SK-N-SH (cell line): ENCODE measurements around the gene CCDC89. TPM values are rescaled to one million over a fixed set of nuclear protein-coding genes. Genes with fewer than 3 reads are reported as not detected.

Source experiments
- CTCF ChIA-PET: fragments of 300-600, 350-600 bp; formaldehyde crosslinking; extraction: SDS; loops from one replicate; lab custom pipeline; 2021; lab: Yijun Ruan, JAX
- POLR2A ChIA-PET: fragments of 350-600 bp; sonication (Branson Sonifier 250); formaldehyde crosslinking; extraction: SDS; loops from one replicate; lab custom pipeline; 2020; ENCODE audit warnings: antibody characterized with exemption, inconsistent platforms; lab: Yijun Ruan, JAX
- DNase-seq: peaks from one replicate; pipeline ENCODE4 v3.0.0; 2012
- H2AFZ ChIP-seq: fragments of 200-600 bp; sonication (generic); 2 replicates; pipeline ENCODE4 v1.8.1; 2016; ENCODE audit warnings: antibody characterized with exemption, mild to moderate bottlenecking, low read depth
- H3F3A ChIP-seq: fragments of 200-600 bp; sonication (generic); replicated peaks from 2 replicates; pipeline ENCODE3; 2016; ENCODE audit warnings: antibody characterized with exemption, mild to moderate bottlenecking; ENCODE audit not compliant: insufficient read depth
- H3K27ac ChIP-seq, 2 experiments: fragments of 200-500 bp in 1 of 2; fragments of 200-600 bp in 1 of 2; sonication (Bioruptor generic) in 1 of 2; sonication (generic), shearing (Covaris generic) in 1 of 2; 2 replicates each; pipeline versions ENCODE4 v1.5.1 to v1.6.1; 2014 to 2016; ENCODE audit warnings: low read depth in 2 of 2, inconsistent platforms in 1 of 2, low read length in 1 of 2, mild to moderate bottlenecking in 1 of 2, mixed read lengths in 1 of 2
- H3K27me3 ChIP-seq: fragments of 200-600 bp; sonication (generic), shearing (Covaris generic); 2 replicates; pipeline ENCODE4 v1.6.1; 2016; ENCODE audit warnings: mixed run types; ENCODE audit not compliant: insufficient read depth
- H3K36me3 ChIP-seq, 2 experiments: fragments of 200-500 bp in 1 of 2; fragments of 200-600 bp in 1 of 2; sonication (Bioruptor generic) in 1 of 2; sonication (generic) in 1 of 2; replicated peaks in 1 of 2; 2 replicates each; pipeline versions ENCODE3 to v1.5.1; 2014 to 2016; ENCODE audit warnings: low read length in 1 of 2, mild to moderate bottlenecking in 1 of 2; ENCODE audit not compliant: insufficient read depth in 2 of 2, control insufficient read depth in 1 of 2
- H3K4me1 ChIP-seq, 2 experiments: fragments of 200-500 bp in 1 of 2; fragments of 200-600 bp in 1 of 2; sonication (Bioruptor generic) in 1 of 2; sonication (generic), shearing (Covaris generic) in 1 of 2; 2 replicates each; pipeline versions ENCODE4 v1.5.1 to v1.6.1; 2014 to 2016; ENCODE audit warnings: low read depth in 1 of 2, low read length in 1 of 2, mixed run types in 1 of 2; ENCODE audit not compliant: insufficient read depth in 2 of 2, control insufficient read depth in 1 of 2
- H3K4me2 ChIP-seq: fragments of 200-600 bp; sonication (generic), shearing (Covaris generic); 2 replicates; pipeline ENCODE4 v1.6.1; 2017; ENCODE audit warnings: mixed run types
- H3K4me3 ChIP-seq, 2 experiments: fragments of 200-500 bp in 1 of 2; fragments of 200-600 bp in 1 of 2; sonication (Bioruptor generic) in 1 of 2; sonication (generic), shearing (Covaris generic) in 1 of 2; 2 replicates each; pipeline versions ENCODE4 v1.5.1 to v1.8.1; 2014 to 2016; ENCODE audit warnings: low read depth in 2 of 2, inconsistent platforms in 1 of 2, low read length in 1 of 2, mild to moderate bottlenecking in 1 of 2, mixed read lengths in 1 of 2, moderate library complexity in 1 of 2
- H3K79me2 ChIP-seq: fragments of 200-600 bp; sonication (generic); 2 replicates; pipeline ENCODE4 v1.8.1; 2017; ENCODE audit warnings: mild to moderate bottlenecking; ENCODE audit not compliant: insufficient read depth
- H3K9ac ChIP-seq: fragments of 200-600 bp; sonication (generic); 2 replicates; pipeline ENCODE4 v1.6.1; 2017; ENCODE audit warnings: mixed run types
- H3K9me2 ChIP-seq: fragments of 200-600 bp; sonication (generic); 2 replicates; pipeline ENCODE4 v1.6.1; 2017; ENCODE audit warnings: mixed run types
- H3K9me3 ChIP-seq: fragments of 200-600 bp; sonication (generic); 2 replicates; pipeline ENCODE4 v1.6.1; 2017; ENCODE audit warnings: mixed run types, mild to moderate bottlenecking, moderate library complexity
- H4K20me1 ChIP-seq: fragments of 200-600 bp; sonication (generic); 2 replicates; pipeline ENCODE4 v1.6.1; 2017; ENCODE audit warnings: mild to moderate bottlenecking, mixed run types; ENCODE audit not compliant: insufficient read depth
- CHD2 ChIP-seq: fragments of 150-350 bp; IDR thresholded peaks from 2 replicates; pipeline ENCODE4 v1.6.1; 2018; ENCODE audit warnings: low read length; ENCODE audit not compliant: partially characterized antibody
- ELF1 ChIP-seq: IDR thresholded peaks from 2 replicates; pipeline ENCODE4 v1.4.0; 2012
- EP300 ChIP-seq, 2 experiments: IDR thresholded peaks; 2 replicates each; pipeline versions ENCODE4 v1.4.0 to v1.6.1; 2012; ENCODE audit warnings: borderline replicate concordance in 1 of 2, low read depth in 1 of 2, low read length in 1 of 2
- FOXJ3 ChIP-seq: sonication (generic); formaldehyde crosslinking; IDR thresholded peaks from 2 replicates; pipeline ENCODE4 v1.5.1; 2020; ENCODE audit warnings: mild to moderate bottlenecking, missing genetic modification reagents
- FOXM1 ChIP-seq: IDR thresholded peaks from 2 replicates; pipeline ENCODE4 v1.4.0; 2012; ENCODE audit warnings: low read depth, mild to moderate bottlenecking
- GATA2 ChIP-seq: sonication (generic); formaldehyde crosslinking; IDR thresholded peaks from 2 replicates; pipeline ENCODE4 v1.5.0; 2020; ENCODE audit warnings: mild to moderate bottlenecking, missing genetic modification reagents
- IRF3 ChIP-seq: fragments of 150-350 bp; IDR thresholded peaks from 2 replicates; pipeline ENCODE4 v1.6.1; 2016; ENCODE audit warnings: mild to moderate bottlenecking, low read depth, low read length
- NFIC ChIP-seq: IDR thresholded peaks from 2 replicates; pipeline ENCODE4 v1.4.0; 2012; ENCODE audit warnings: borderline replicate concordance
- NRF1 ChIP-seq: IDR thresholded peaks from 2 replicates; pipeline ENCODE4 v1.6.1; 2012; ENCODE audit warnings: low read depth, mild to moderate bottlenecking, low read length
- PBX3 ChIP-seq: IDR thresholded peaks from 2 replicates; pipeline ENCODE4; 2012
- POLR2AphosphoS5 ChIP-seq: IDR thresholded peaks from 2 replicates; pipeline ENCODE4 v1.6.1; 2012; ENCODE audit warnings: low read depth, low read length
- RCOR1 ChIP-seq: fragments of 150-350 bp; IDR thresholded peaks from 2 replicates; pipeline ENCODE4 v1.6.1; 2017; ENCODE audit warnings: antibody characterized with exemption, low read length
- REST ChIP-seq: IDR thresholded peaks from 2 replicates; pipeline ENCODE4 v1.6.1; 2012; ENCODE audit warnings: mild to moderate bottlenecking, low read depth, low read length, moderate library complexity
- RFX5 ChIP-seq: IDR thresholded peaks from 2 replicates; pipeline ENCODE4 v1.6.1; 2012; ENCODE audit warnings: mild to moderate bottlenecking, improper control_type of control experiment, low read length
- RXRA ChIP-seq: IDR thresholded peaks from 2 replicates; pipeline ENCODE4 v1.4.0; 2012; ENCODE audit warnings: low read depth, mild to moderate bottlenecking, borderline replicate concordance
- SIN3A ChIP-seq: IDR thresholded peaks from 2 replicates; pipeline ENCODE4 v1.6.1; 2012; ENCODE audit warnings: low read depth, mild to moderate bottlenecking, low read length, moderate library complexity, borderline replicate concordance
- TCF12 ChIP-seq: IDR thresholded peaks from 2 replicates; pipeline ENCODE4 v1.4.0; 2012
- TEAD4 ChIP-seq: IDR thresholded peaks from 2 replicates; pipeline ENCODE4 v1.4.0; 2012; ENCODE audit warnings: mild to moderate bottlenecking, borderline replicate concordance; ENCODE audit not compliant: insufficient read depth
- USF1 ChIP-seq: IDR thresholded peaks from 2 replicates; pipeline ENCODE4 v1.4.0; 2012; ENCODE audit warnings: low read depth, borderline replicate concordance
- WGBS: methylation state at CpG from one replicate; pipeline ENCODE4 v1.1.6; 2017; ENCODE audit warnings: low lambda C conversion rate; 5-methylcytosine and 5-hydroxymethylcytosine counted together
- polyA plus RNA-seq, 3 experiments: library from polyadenylated mRNA; depleted of rRNA; stranded (reverse); fragments of >200 nt; gene quantifications; 2 replicates each; pipeline ENCODE4 v1.2.3, GENCODE V29; 2012

Gene CCDC89
- polyA plus RNA-seq, 1 of the 3 experiments (the other 2 are of a cell fraction), result 3.9 TPM

GRCh38 chr11:85643191-85643614 is 42.8 kb downstream of the CCDC89 start:
- Histone ChIP-seq H3K79me2 (peaks cover 4% of the 10 kb centered on the region), H3K9me3 (no peaks in the 10 kb centered on the region), H3K27ac (no peak overlapping the region), H4K20me1 (no peaks in the 10 kb centered on the region), H3K4me3 (no peak overlapping the region), H3K27me3 (no peaks in the 10 kb centered on the region), H3K9me2 (no peaks in the 10 kb centered on the region), H3K9ac (no peak overlapping the region), H3F3A (peaks cover 4% of the 10 kb centered on the region), H3K36me3 (peaks cover 0 to 3% of the 10 kb centered on the region in 2 experiments), H3K4me1 (peaks cover 3 to 6% of the 10 kb centered on the region in 2 experiments; a peak in 3 of 4 replicates), H2AFZ (no peak overlapping the region), H3K4me2 (no peak overlapping the region)
- ChIA-PET POLR2A (no interaction called here), CTCF (no interaction called here)
- DNase-seq, result no peak
- TF ChIP-seq CHD2, result no peak
- no peak for TF ChIP-seq TEAD4
- no peak for TF ChIP-seq GATA2 (CRISPR knock-in tag)
- TF ChIP-seq NRF1, result no peak
- TF ChIP-seq ELF1, result no peak
- no peak for TF ChIP-seq TCF12
- no peak for TF ChIP-seq RFX5
- no peak for TF ChIP-seq REST
- TF ChIP-seq IRF3, result no peak
- no peak for TF ChIP-seq POLR2AphosphoS5
- TF ChIP-seq FOXJ3 (CRISPR knock-in tag), result no peak
- TF ChIP-seq USF1, result no peak
- no peak for TF ChIP-seq FOXM1
- no peak for TF ChIP-seq PBX3
- TF ChIP-seq NFIC, result no peak
- no peak for TF ChIP-seq SIN3A
- TF ChIP-seq EP300 (IDR thresholded peaks at IDR 0.05; ENCODE audit: borderline replicate concordance in 1 of 2, low read depth in 1 of 2, low read length in 1 of 2), result no peak
- TF ChIP-seq RCOR1, result no peak
- TF ChIP-seq RXRA, result no peak
- 52% methylated on average over 2 of the region's 2 CpGs for WGBS
